ENCODE data around the gene DPEP1. TPM values are rescaled to one million over a fixed set of nuclear protein-coding genes. Genes with fewer than 3 reads are reported as not detected.

Gene DPEP1
- polyA plus RNA-seq, 1 donor (not counting 4 experiments of a cell fraction or from before 2014, with no cell fraction given) = 0.13 TPM

DNA sequence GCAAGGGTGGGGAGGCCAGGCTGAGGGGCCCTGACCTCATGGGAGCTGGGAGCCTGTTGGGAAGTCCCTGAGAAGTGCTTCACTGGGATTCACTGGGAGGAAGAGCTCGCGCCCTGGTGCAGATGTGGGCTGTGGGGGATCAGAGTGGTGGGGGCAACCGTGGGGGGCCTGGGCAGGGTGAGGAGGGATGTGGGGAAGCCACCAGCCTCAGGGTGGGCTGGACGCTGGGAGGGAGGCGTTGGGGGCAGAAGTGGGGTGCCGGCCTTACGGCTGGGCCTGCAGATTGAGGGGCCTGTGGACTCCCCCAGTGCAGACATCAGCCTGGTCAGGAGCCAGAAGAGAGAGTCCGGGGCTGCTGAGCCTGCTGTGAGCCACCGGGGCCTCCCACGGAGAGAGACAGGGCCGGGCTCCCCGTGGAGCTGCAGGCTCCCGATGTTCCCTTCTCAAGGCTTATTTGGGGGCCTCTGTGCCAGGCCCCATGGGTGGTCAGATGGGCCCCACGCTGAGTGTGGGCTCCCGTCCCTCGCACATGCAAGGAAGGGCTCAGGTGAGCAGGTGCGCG is 7.8 kb downstream of the DPEP1 start:
- Histone ChIP-seq H3K27ac (ENCODE audit: control insufficient read depth, insufficient read depth, low read length) (no peak overlapping the region), H3K9me1 (ENCODE audit: control insufficient read depth, extremely low read depth, insufficient read depth, low read length) (no peaks in the 10 kb centered on the region), H3K27me3 (ENCODE audit: control insufficient read depth, extremely low read depth, insufficient read depth, low read length) (peaks cover 47% of the 10 kb centered on the region), H3K4me3 (ENCODE audit: control insufficient read depth in 2 of 3, extremely low read depth in 1 of 3, insufficient read depth in 2 of 3, low read depth in 1 of 3, low read length in 3 of 3) (no peak overlapping the region), H3K36me3 (ENCODE audit: control insufficient read depth in 2 of 2, extremely low read depth in 1 of 2, insufficient read depth in 2 of 2, low read length in 2 of 2) (no peaks in the 10 kb centered on the region), H2AFZ (ENCODE audit: control insufficient read depth, low read length) (no peak overlapping the region), H3K4me1 (ENCODE audit: control insufficient read depth, extremely low read depth, insufficient read depth, low read length) (peaks cover 10% of the 10 kb centered on the region), H3K79me2 (ENCODE audit: control insufficient read depth, insufficient read depth, low read length) (no peaks in the 10 kb centered on the region), H4K20me1 (ENCODE audit: control insufficient read depth, extremely low read depth, insufficient read depth, low read length) (no peaks in the 10 kb centered on the region), H3K9me3 (ENCODE audit: control insufficient read depth, low read depth, low read length) (no peaks in the 10 kb centered on the region), H3K4me2 (ENCODE audit: control insufficient read depth, extremely low read depth, insufficient read depth, low read depth, low read length) (no peak overlapping the region), H3K9ac (ENCODE audit: control insufficient read depth, extremely low read depth, insufficient read depth, low read length) (no peak overlapping the region)
- dilution Hi-C loops (cut with MboI; ENCODE audit: extremely low pct_ligation_motif_present, low sequenced_read_pairs) = no loop called here
- DNase-seq (ENCODE audit: low read depth, low spot score) (no peak), FAIRE-seq (no peak)
- TF ChIP-seq EZH2 (IDR thresholded peaks at IDR 0.05; ENCODE audit: low read length) = no peak

DNA sequence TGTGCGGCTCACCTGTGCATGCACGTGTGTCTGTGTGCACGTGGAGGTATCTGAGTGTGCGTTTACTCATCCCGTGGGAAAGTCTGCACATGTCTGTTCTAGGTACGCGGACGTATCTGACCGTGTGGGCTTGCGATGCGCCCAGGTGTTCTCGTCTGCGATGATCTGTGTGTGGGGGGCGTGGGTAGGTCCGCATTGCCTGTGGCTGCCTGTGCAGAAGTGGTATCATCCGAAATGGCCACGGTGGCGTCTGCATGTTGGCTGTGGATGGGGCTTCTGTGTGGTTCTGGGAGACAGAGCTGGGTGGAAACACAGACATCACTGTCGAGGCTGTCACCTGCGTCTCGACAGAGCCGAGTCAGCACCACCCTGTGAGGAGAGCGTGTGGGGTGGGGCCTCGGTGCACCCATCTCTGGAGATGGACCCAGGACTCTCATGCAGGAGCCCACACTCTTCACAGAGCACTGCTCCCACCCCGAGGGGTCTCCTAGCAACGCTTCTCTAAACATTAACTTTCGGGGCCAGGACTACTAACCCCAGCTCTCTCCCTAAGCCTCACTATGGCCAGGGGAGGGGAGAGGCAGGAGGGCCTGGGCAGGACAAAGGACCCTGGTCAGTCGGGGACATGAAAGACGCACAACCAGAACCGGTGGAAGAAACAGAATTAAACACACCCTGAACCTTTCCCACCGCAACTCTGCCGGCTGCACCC is 8.4 kb downstream of the DPEP1 start:
- Histone ChIP-seq H3K27ac (ENCODE audit: control insufficient read depth, insufficient read depth, low read length) (no peak overlapping the region), H3K9ac (ENCODE audit: control insufficient read depth, extremely low read depth, insufficient read depth, low read length) (no peak overlapping the region), H3K27me3 (ENCODE audit: control insufficient read depth, extremely low read depth, insufficient read depth, low read length) (peaks cover 47% of the 10 kb centered on the region), H3K9me3 (ENCODE audit: control insufficient read depth, low read depth, low read length) (no peaks in the 10 kb centered on the region), H3K9me1 (ENCODE audit: control insufficient read depth, extremely low read depth, insufficient read depth, low read length) (no peaks in the 10 kb centered on the region), H3K4me3 (ENCODE audit: control insufficient read depth in 2 of 3, extremely low read depth in 1 of 3, insufficient read depth in 2 of 3, low read depth in 1 of 3, low read length in 3 of 3) (no peak overlapping the region), H3K4me1 (ENCODE audit: control insufficient read depth, extremely low read depth, insufficient read depth, low read length) (peaks cover 7% of the 10 kb centered on the region), H3K36me3 (ENCODE audit: control insufficient read depth in 2 of 2, extremely low read depth in 1 of 2, insufficient read depth in 2 of 2, low read length in 2 of 2) (no peaks in the 10 kb centered on the region), H3K4me2 (ENCODE audit: control insufficient read depth, extremely low read depth, insufficient read depth, low read depth, low read length) (no peak overlapping the region), H2AFZ (ENCODE audit: control insufficient read depth, low read length) (no peak overlapping the region), H3K79me2 (ENCODE audit: control insufficient read depth, insufficient read depth, low read length) (no peaks in the 10 kb centered on the region), H4K20me1 (ENCODE audit: control insufficient read depth, extremely low read depth, insufficient read depth, low read length) (no peaks in the 10 kb centered on the region)
- DNase-seq (ENCODE audit: low read depth, low spot score) (no peak), FAIRE-seq (no peak)
- TF ChIP-seq EZH2 (IDR thresholded peaks at IDR 0.05; ENCODE audit: low read length) = no peak
- TF ChIP-seq, protein P1, sequence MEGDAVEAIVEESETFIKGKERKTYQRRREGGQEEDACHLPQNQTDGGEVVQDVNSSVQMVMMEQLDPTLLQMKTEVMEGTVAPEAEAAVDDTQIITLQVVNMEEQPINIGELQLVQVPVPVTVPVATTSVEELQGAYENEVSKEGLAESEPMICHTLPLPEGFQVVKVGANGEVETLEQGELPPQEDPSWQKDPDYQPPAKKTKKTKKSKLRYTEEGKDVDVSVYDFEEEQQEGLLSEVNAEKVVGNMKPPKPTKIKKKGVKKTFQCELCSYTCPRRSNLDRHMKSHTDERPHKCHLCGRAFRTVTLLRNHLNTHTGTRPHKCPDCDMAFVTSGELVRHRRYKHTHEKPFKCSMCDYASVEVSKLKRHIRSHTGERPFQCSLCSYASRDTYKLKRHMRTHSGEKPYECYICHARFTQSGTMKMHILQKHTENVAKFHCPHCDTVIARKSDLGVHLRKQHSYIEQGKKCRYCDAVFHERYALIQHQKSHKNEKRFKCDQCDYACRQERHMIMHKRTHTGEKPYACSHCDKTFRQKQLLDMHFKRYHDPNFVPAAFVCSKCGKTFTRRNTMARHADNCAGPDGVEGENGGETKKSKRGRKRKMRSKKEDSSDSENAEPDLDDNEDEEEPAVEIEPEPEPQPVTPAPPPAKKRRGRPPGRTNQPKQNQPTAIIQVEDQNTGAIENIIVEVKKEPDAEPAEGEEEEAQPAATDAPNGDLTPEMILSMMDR (optimal IDR thresholded peaks at IDR 0.05 in 1 of 3, IDR thresholded peaks at IDR 0.05 in 1 of 3, conservative IDR thresholded peaks at IDR 0.05 in 1 of 3; ENCODE audit: extremely low read depth in 1 of 3, insufficient read depth in 2 of 3, low read length in 3 of 3) = no peak
- dilution Hi-C loops (cut with MboI; ENCODE audit: extremely low pct_ligation_motif_present, low sequenced_read_pairs) = no loop called here

All from keratinocyte (primary cell).